Fibroblast of lung (primary cell): ENCODE data around the gene SREBF2.

Source experiments
- CTCF ChIP-seq, 2 donors: IDR thresholded peaks in 1 of 2; conservative IDR thresholded peaks in 1 of 2; 1 replicate in 1 of 2; 2 replicates in 1 of 2; pipeline ENCODE4 v1.5.1; 2011 to 2012; ENCODE audit warnings: low read length in 2 of 2, control low read depth in 1 of 2, inconsistent platforms in 1 of 2, low read depth in 1 of 2, mild to moderate bottlenecking in 1 of 2
- EZH2 ChIP-seq: IDR thresholded peaks from 2 replicates; pipeline ENCODE4 v1.5.1; 2012; ENCODE audit warnings: low read length, control low read depth, mild to moderate bottlenecking; ENCODE audit errors: missing control alignments

DNA sequence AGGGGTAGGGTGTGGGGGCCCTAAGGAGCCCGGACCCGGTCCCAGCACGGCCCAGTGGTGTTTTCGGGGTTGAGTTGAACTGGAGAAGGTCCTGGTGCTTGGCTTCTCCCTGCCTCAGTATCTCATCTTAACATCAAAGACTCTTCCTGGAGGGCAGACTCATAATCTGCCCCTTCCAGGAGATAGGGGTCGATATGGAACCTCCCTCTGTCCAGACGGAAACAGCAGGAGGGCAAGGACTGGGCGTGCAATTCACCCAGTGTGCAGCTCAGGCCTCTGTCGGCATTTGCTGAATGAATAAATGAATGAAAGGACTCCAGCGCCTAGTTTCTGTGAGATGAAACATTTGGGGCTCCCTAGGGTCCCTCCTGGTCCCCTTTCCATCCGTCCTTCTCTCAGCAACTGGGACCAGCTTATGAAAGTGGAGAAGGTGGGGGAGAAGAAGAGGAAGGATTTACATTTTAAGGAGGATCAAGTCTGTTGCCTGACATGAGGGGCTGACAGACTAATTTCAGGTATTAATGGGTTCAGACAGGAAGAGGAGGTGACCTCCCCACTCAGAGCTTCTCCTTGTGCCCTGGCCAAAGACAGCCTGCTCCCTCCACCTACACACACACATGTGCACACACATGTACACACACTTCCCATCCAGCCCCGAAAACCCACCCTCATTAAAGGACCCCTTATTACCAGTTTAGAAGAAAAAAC is 83.0 kb downstream of the SREBF2 start:
- TF ChIP-seq CTCF (conservative IDR thresholded peaks at IDR 0.05 in 1 of 2, IDR thresholded peaks at IDR 0.05 in 1 of 2; ENCODE audit: low read depth in 1 of 2, low read length in 2 of 2) (no peak), EZH2 (peak; percentile 40)
